K562 (cell line): ENCODE results near the gene EBI3. TPM values are rescaled to one million over a fixed set of nuclear protein-coding genes. Genes with fewer than 3 reads are reported as not detected.

Experiments used
- ATAC-seq: fragments of 200-7000 bp; cut with Tn5 transposase; 3 replicates; pipeline ENCODE4 v1.9.1; 2020; ENCODE audit warnings: moderate library complexity
- BruUV-seq: library from RNA; stranded (reverse); fragments of 400-500 nt; replicated peaks from 2 replicates; lab custom pipeline; 2021; lab: Mats Ljungman, UMichigan
- CTCF ChIA-PET: fragments of 300-600 bp; formaldehyde crosslinking; extraction: SDS; loops from one replicate; lab custom pipeline; 2021; ENCODE audit warnings: low intra/inter-chr PET ratio; lab: Yijun Ruan, JAX
- POLR2A ChIA-PET: fragments of 300-600, 350-650 bp; sonication (Branson Sonifier 250); formaldehyde crosslinking; extraction: SDS; loops from one replicate; lab custom pipeline; 2021; ENCODE audit warnings: antibody characterized with exemption, inconsistent platforms; lab: Yijun Ruan, JAX
- DNase-seq, 4 experiments: peaks; one replicate each; pipeline versions ENCODE4 v3.0.0 to v3.0.0-alpha.2; 2011 to 2018; ENCODE audit warnings: low spot score in 3 of 4, mixed read lengths in 3 of 4; ENCODE audit errors: extremely low read depth in 1 of 4
- FAIRE-seq: peaks from 2 replicates; lab custom pipeline; 2011; peaks lifted over from hg19 to GRCh38; lab: Jason Lieb, UNC
- H2AFZ ChIP-seq: 2 replicates; pipeline ENCODE4 v1.6.0; 2011; ENCODE audit warnings: low read depth, low read length, control low read depth, inconsistent platforms
- H3K27ac ChIP-seq: fragments of 200-600 bp; 3 replicates; pipeline ENCODE4 v1.8.0; 2011; ENCODE audit warnings: low read depth, mild to moderate bottlenecking, control low read depth, inconsistent platforms, low read length, moderate library complexity, mixed read lengths; ENCODE audit errors: extremely low read depth
- H3K27me3 ChIP-seq, 2 experiments: fragments of 300-600 bp in 1 of 2; 2 replicates in 1 of 2; 3 replicates in 1 of 2; pipeline versions ENCODE4 v1.6.0 to v1.8.0; 2011; ENCODE audit warnings: inconsistent platforms in 2 of 2, low read length in 2 of 2, mild to moderate bottlenecking in 1 of 2, mixed read lengths in 1 of 2, moderate library complexity in 1 of 2; ENCODE audit not compliant: control insufficient read depth in 2 of 2, insufficient read depth in 2 of 2
- H3K36me3 ChIP-seq: fragments of 300-600 bp; 3 replicates; pipeline ENCODE4 v1.8.0; 2011; ENCODE audit warnings: mild to moderate bottlenecking, low read length, inconsistent platforms; ENCODE audit not compliant: control insufficient read depth, insufficient read depth
- H3K4me1 ChIP-seq, 2 experiments: fragments of 200-600 bp in 1 of 2; replicated peaks in 1 of 2; 2 replicates in 1 of 2; 3 replicates in 1 of 2; pipeline versions ENCODE4 v1.5.1 to v1.8.0; 2011; ENCODE audit warnings: inconsistent platforms in 2 of 2, low read length in 2 of 2, mild to moderate bottlenecking in 1 of 2, mixed read lengths in 1 of 2, moderate library complexity in 1 of 2; ENCODE audit not compliant: control insufficient read depth in 2 of 2, insufficient read depth in 2 of 2
- H3K4me2 ChIP-seq: 2 replicates; pipeline ENCODE4 v1.6.1; 2011; ENCODE audit warnings: low read length, control low read depth, inconsistent platforms, mixed read lengths; ENCODE audit not compliant: insufficient read depth
- H3K4me3 ChIP-seq: fragments of 200-600 bp; sonication (generic), shearing (Covaris generic); 2 replicates; pipeline ENCODE4 v1.5.1; 2016; ENCODE audit warnings: control low read depth, inconsistent platforms
- H3K79me2 ChIP-seq: fragments of 200-600 bp; 3 replicates; pipeline ENCODE4 v1.8.0; 2011; ENCODE audit warnings: low read length, inconsistent platforms; ENCODE audit not compliant: control insufficient read depth, insufficient read depth
- H3K9ac ChIP-seq, 2 experiments: 2 replicates each; pipeline versions ENCODE4 v1.6.0 to v1.6.1; 2011; ENCODE audit warnings: low read depth in 2 of 2, low read length in 2 of 2, control low read depth in 1 of 2, inconsistent platforms in 1 of 2, mild to moderate bottlenecking in 1 of 2, mixed read lengths in 1 of 2; ENCODE audit not compliant: insufficient read depth in 1 of 2
- H3K9me1 ChIP-seq: one replicate; pipeline ENCODE4 v1.6.0; 2011; ENCODE audit warnings: inconsistent platforms, mild to moderate bottlenecking, low read length, moderate library complexity; ENCODE audit not compliant: control insufficient read depth, insufficient read depth
- H3K9me3 ChIP-seq: replicated peaks from 2 replicates; pipeline ENCODE4 v1.5.1; 2011; ENCODE audit warnings: low read depth, low read length, inconsistent platforms; ENCODE audit not compliant: control insufficient read depth, insufficient read depth
- H4K20me1 ChIP-seq: replicated peaks from 2 replicates; pipeline ENCODE4 v1.6.1; 2011; ENCODE audit warnings: low read length, inconsistent platforms, mixed read lengths; ENCODE audit not compliant: control insufficient read depth, insufficient read depth
- CXXC5 ChIP-seq: fragments of 250-450 bp; sonication (Bioruptor Pico); IDR thresholded peaks from 2 replicates; pipeline ENCODE4 v1.8.0; 2022; ENCODE audit warnings: inconsistent platforms, mild to moderate bottlenecking, moderate library complexity
- ETV1 ChIP-seq: fragments of 450-650 bp; conservative IDR thresholded peaks from 2 replicates; pipeline ENCODE4 v1.6.1; 2016; ENCODE audit warnings: missing genetic modification characterization, control low read depth, low read depth, missing compliant biosample characterization
- KLF16 ChIP-seq: IDR thresholded peaks from 2 replicates; pipeline ENCODE4 v1.6.1; 2016; ENCODE audit warnings: antibody characterized with exemption
- NFIC ChIP-seq: fragments of 450-650 bp; IDR thresholded peaks from 2 replicates; pipeline ENCODE4 v1.6.1; 2017; ENCODE audit warnings: mild to moderate bottlenecking, inconsistent platforms
- PPARD ChIP-seq: fragments of 250-450 bp; sonication (Bioruptor Pico); IDR thresholded peaks from 2 replicates; pipeline ENCODE4 v1.8.0; 2022; ENCODE audit warnings: inconsistent platforms, mild to moderate bottlenecking, moderate library complexity
- STAG1 ChIP-seq: sonication (generic); formaldehyde crosslinking; IDR thresholded peaks from 2 replicates; pipeline ENCODE4 v1.5.0; 2020; ENCODE audit warnings: missing genetic modification reagents, borderline replicate concordance
- ZNF146 ChIP-seq: IDR thresholded peaks from one replicate; pipeline ENCODE4 v1.6.1; 2018; ENCODE audit warnings: missing compliant biosample characterization; ENCODE audit not compliant: unreplicated experiment
- ZNF165 ChIP-seq: fragments of 250-450 bp; sonication (Bioruptor Pico); IDR thresholded peaks from 2 replicates; pipeline ENCODE4 v1.4.0; 2020; ENCODE audit warnings: borderline replicate concordance
- ZNF212 ChIP-seq: fragments of 450-650 bp; formaldehyde crosslinking; IDR thresholded peaks from 2 replicates; pipeline ENCODE4 v1.4.0; 2020; ENCODE audit warnings: mild to moderate bottlenecking
- ZNF253 ChIP-seq: fragments of 250-450 bp; sonication (Bioruptor Pico); conservative IDR thresholded peaks from 2 replicates; pipeline ENCODE4 v1.6.1; 2021; ENCODE audit warnings: mild to moderate bottlenecking
- WGBS: fragments of 100-300 bp; shearing (Covaris generic); methylation state at CpG from one replicate; pipeline ENCODE4 v1.1.6; 2016; ENCODE audit warnings: low coverage, mixed read lengths; ENCODE audit not compliant: insufficient coverage; ENCODE audit errors: missing lambda C conversion rate; 5-methylcytosine and 5-hydroxymethylcytosine counted together
- in situ Hi-C: fragments of 300-500 bp; cut with MboI; formaldehyde crosslinking; loops from 4 replicates; pipeline ENCODE4 v1.15.0; 2018; ENCODE audit warnings: inconsistent platforms, mixed read lengths
- intact Hi-C: fragments of 100-400 bp; cut with micrococcal nuclease; formaldehyde crosslinking; loops from 2 replicates; pipeline ENCODE4 v1.14.2; 2022
- polyA plus RNA-seq, 8 experiments: library from polyadenylated mRNA; depleted of rRNA in 4 of 8; stranded (reverse) in 5 of 8; unstranded in 3 of 8; fragments of >200 nt; fragmentation: Nextera tagmentation in 2 of 8; fragmentation: Illumina TruSeq in 1 of 8; extraction: Ambion mirVana in 2 of 8; extraction: Trizol in 1 of 8; gene quantifications; 2 replicates each; pipeline versions ENCODE4 v1.2.1 to v1.2.3, GENCODE V29; 2011 to 2014; ENCODE audit warnings: inconsistent platforms in 1 of 8, missing spikeins in 1 of 8
- total RNA-seq, 7 experiments: library from RNA; depleted of rRNA in 6 of 7; stranded (reverse); fragments of >200 nt in 6 of 7; fragmentation: Illumina TruSeq in 2 of 7; extraction: Trizol in 2 of 7; gene quantifications; 2 replicates each; pipeline versions ENCODE4 v1.2.1 to v1.2.3, GENCODE V29; 2011 to 2021; ENCODE audit warnings: low replicate concordance in 1 of 7

EBI3 gene
- total and polyA plus RNA-seq, 9 of the 15 experiments (the other 6 are each of a cell fraction or from before 2014, with no cell fraction given), result 0.08 to 0.35 (median 0.22) TPM; not detected in 6

DNA sequence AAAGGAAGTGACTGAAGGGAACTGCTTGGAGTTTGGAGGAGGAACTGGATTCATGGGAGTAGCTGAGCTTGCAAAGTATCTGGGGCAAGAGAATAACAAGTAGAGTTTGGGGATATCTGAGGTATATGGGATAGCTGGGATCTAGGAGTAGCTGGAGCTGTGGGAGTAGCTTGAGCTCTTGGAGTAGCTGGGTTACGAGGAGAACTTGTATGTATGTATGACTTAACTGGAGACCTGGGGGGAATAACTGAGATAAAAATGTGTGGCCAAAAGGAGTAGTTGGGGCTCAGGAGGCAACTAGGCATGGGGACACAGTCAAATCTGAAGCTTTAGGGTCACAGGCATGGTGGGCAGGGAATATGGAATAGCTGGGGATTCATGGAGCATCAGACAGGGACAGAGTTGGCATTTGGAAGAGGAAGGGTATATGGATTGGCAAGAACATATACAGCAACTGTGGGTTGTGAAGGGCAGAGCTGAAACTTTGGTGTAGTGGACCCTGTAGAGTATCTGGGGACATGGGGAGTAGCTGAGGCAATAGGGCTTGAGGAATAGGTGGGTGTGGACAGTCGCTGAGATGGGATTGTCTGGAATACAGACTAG is 28.3 kb upstream of the EBI3 start:
- in situ Hi-C loops (loop anchor here (5.0 kb wide), 1 partner anchor 219 kb away; no protein-coding TSS in a partner anchor), intact Hi-C loops (no loop called here)
- H3K27me3 ChIP-seq, result peaks cover 0 to 11% of the 10 kb centered on the region in 2 experiments; a peak in 4 of 5 replicates
- CTCF ChIA-PET, result no interaction called here
- no peaks in the 10 kb centered on the region for H3K9me3 ChIP-seq
- H3K36me3 ChIP-seq, result no peaks in the 10 kb centered on the region
- DNase-seq (no peak), FAIRE-seq (no peak), ATAC-seq (no peak)
- no peak overlapping the region for H2AFZ ChIP-seq
- H3K27ac ChIP-seq, result no peak overlapping the region
- H3K9ac ChIP-seq, result no peak overlapping the region
- H3K9me1 ChIP-seq, result no peaks in the 10 kb centered on the region
- no peak overlapping the region for H3K4me2 ChIP-seq
- POLR2A ChIA-PET, result interaction anchor here (1.0 to 1.7 kb wide), 5 partner anchors 9 to 348 kb away, joined by 3 to 13 read pairs (median 4); partner anchors contain the start of gene EEF2
- no peak overlapping the region for H3K4me3 ChIP-seq
- BruUV-seq, result no TSS peak
- H3K4me1 ChIP-seq, result peaks cover 5 to 26% of the 10 kb centered on the region in 2 experiments; a peak in 4 of 5 replicates
- 31% methylated on average over 2 of the region's 2 CpGs for WGBS
- TF ChIP-seq KLF16, result no peak
- no peak for TF ChIP-seq PPARD (CRISPR knock-in tag)
- no peak for TF ChIP-seq ZNF253
- TF ChIP-seq NFIC, result no peak
- no peak for TF ChIP-seq CXXC5 (CRISPR knock-in tag)
- TF ChIP-seq ZNF146 (CRISPR knock-in tag), result no peak
- no peak for TF ChIP-seq ZNF212 (CRISPR knock-in tag)
- no peak for TF ChIP-seq STAG1 (CRISPR knock-in tag)
- TF ChIP-seq ZNF165 (CRISPR knock-in tag), result no peak
- TF ChIP-seq ETV1, result no peak
- no peaks in the 10 kb centered on the region for H4K20me1 ChIP-seq
- H3K79me2 ChIP-seq, result no peaks in the 10 kb centered on the region
